GM23338 (cell line): ENCODE results near the gene VHLL. TPM values are rescaled to one million over a fixed set of nuclear protein-coding genes. Genes with fewer than 3 reads are reported as not detected.

Experiments used
- NANOG ChIP-seq: IDR thresholded peaks from 2 replicates; pipeline ENCODE4 v1.6.1; 2016; ENCODE audit warnings: antibody characterized with exemption, borderline replicate concordance
- POLR2AphosphoS5 ChIP-seq: IDR thresholded peaks from 2 replicates; pipeline ENCODE4 v1.6.1; 2016; ENCODE audit warnings: antibody characterized with exemption, low read depth
- ZNF114 ChIP-seq: fragments of 250-450 bp; sonication (Bioruptor Pico); IDR thresholded peaks from 2 replicates; pipeline ENCODE4 v1.5.0; 2020; ENCODE audit warnings: mild to moderate bottlenecking, moderate library complexity
- polyA plus RNA-seq: library from polyadenylated mRNA; unstranded; fragments of >200 nt; fragmentation: Nextera tagmentation; extraction: Ambion mirVana; gene quantifications from 2 replicates; pipeline ENCODE4 v1.2.1, GENCODE V29; 2016
- total RNA-seq: library from RNA; depleted of rRNA; stranded (reverse); fragments of >200 nt; shearing (Covaris generic); gene quantifications from 2 replicates; pipeline ENCODE4 v1.2.3, GENCODE V29; 2014
- TF ChIP-seq, protein P1 (sequence below): fragments of 250-450 bp; sonication (Bioruptor Pico); IDR thresholded peaks from 2 replicates; pipeline ENCODE4 v1.5.0; 2020; ENCODE audit warnings: mild to moderate bottlenecking, moderate library complexity
- TF ChIP-seq, protein P2 (sequence below): IDR thresholded peaks from one replicate; pipeline ENCODE4 v1.6.1; 2018; ENCODE audit warnings: antibody characterized with exemption; ENCODE audit not compliant: unreplicated experiment

Gene VHLL
- total and polyA plus RNA-seq, 2 experiments from 2014 or later: not detected

DNA sequence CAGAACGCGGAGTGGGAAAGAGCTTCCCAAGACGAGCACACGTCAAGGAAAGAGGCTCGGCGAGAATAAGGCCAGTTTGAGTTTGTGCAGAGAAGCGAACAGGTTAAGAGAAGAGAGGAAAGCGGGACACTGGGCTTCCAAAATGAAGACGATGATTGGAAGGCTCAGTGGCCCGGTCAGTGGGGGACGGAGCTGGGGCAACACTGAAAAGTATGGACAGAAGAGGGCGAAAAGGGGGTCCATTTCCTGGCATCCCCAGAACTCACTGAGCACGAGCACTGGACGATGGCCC lies 38.7 kb upstream of the VHLL start (continued):
- TF ChIP-seq, protein P1, sequence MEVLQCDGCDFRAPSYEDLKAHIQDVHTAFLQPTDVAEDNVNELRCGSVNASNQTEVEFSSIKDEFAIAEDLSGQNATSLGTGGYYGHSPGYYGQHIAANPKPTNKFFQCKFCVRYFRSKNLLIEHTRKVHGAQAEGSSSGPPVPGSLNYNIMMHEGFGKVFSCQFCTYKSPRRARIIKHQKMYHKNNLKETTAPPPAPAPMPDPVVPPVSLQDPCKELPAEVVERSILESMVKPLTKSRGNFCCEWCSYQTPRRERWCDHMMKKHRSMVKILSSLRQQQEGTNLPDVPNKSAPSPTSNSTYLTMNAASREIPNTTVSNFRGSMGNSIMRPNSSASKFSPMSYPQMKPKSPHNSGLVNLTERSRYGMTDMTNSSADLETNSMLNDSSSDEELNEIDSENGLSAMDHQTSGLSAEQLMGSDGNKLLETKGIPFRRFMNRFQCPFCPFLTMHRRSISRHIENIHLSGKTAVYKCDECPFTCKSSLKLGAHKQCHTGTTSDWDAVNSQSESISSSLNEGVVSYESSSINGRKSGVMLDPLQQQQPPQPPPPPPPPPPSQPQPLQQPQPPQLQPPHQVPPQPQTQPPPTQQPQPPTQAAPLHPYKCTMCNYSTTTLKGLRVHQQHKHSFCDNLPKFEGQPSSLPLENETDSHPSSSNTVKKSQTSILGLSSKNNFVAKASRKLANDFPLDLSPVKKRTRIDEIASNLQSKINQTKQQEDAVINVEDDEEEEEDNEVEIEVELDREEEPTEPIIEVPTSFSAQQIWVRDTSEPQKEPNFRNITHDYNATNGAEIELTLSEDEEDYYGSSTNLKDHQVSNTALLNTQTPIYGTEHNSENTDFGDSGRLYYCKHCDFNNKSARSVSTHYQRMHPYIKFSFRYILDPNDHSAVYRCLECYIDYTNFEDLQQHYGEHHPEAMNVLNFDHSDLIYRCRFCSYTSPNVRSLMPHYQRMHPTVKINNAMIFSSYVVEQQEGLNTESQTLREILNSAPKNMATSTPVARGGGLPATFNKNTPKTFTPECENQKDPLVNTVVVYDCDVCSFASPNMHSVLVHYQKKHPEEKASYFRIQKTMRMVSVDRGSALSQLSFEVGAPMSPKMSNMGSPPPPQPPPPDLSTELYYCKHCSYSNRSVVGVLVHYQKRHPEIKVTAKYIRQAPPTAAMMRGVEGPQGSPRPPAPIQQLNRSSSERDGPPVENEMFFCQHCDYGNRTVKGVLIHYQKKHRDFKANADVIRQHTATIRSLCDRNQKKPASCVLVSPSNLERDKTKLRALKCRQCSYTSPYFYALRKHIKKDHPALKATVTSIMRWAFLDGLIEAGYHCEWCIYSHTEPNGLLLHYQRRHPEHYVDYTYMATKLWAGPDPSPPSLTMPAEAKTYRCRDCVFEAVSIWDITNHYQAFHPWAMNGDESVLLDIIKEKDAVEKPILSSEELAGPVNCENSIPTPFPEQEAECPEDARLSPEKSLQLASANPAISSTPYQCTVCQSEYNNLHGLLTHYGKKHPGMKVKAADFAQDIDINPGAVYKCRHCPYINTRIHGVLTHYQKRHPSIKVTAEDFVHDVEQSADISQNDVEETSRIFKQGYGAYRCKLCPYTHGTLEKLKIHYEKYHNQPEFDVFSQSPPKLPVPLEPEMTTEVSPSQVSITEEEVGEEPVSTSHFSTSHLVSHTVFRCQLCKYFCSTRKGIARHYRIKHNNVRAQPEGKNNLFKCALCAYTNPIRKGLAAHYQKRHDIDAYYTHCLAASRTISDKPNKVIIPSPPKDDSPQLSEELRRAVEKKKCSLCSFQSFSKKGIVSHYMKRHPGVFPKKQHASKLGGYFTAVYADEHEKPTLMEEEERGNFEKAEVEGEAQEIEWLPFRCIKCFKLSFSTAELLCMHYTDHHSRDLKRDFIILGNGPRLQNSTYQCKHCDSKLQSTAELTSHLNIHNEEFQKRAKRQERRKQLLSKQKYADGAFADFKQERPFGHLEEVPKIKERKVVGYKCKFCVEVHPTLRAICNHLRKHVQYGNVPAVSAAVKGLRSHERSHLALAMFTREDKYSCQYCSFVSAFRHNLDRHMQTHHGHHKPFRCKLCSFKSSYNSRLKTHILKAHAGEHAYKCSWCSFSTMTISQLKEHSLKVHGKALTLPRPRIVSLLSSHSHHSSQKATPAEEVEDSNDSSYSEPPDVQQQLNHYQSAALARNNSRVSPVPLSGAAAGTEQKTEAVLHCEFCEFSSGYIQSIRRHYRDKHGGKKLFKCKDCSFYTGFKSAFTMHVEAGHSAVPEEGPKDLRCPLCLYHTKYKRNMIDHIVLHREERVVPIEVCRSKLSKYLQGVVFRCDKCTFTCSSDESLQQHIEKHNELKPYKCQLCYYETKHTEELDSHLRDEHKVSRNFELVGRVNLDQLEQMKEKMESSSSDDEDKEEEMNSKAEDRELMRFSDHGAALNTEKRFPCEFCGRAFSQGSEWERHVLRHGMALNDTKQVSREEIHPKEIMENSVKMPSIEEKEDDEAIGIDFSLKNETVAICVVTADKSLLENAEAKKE (CRISPR knock-in tag): no peak
- TF ChIP-seq, protein P2, sequence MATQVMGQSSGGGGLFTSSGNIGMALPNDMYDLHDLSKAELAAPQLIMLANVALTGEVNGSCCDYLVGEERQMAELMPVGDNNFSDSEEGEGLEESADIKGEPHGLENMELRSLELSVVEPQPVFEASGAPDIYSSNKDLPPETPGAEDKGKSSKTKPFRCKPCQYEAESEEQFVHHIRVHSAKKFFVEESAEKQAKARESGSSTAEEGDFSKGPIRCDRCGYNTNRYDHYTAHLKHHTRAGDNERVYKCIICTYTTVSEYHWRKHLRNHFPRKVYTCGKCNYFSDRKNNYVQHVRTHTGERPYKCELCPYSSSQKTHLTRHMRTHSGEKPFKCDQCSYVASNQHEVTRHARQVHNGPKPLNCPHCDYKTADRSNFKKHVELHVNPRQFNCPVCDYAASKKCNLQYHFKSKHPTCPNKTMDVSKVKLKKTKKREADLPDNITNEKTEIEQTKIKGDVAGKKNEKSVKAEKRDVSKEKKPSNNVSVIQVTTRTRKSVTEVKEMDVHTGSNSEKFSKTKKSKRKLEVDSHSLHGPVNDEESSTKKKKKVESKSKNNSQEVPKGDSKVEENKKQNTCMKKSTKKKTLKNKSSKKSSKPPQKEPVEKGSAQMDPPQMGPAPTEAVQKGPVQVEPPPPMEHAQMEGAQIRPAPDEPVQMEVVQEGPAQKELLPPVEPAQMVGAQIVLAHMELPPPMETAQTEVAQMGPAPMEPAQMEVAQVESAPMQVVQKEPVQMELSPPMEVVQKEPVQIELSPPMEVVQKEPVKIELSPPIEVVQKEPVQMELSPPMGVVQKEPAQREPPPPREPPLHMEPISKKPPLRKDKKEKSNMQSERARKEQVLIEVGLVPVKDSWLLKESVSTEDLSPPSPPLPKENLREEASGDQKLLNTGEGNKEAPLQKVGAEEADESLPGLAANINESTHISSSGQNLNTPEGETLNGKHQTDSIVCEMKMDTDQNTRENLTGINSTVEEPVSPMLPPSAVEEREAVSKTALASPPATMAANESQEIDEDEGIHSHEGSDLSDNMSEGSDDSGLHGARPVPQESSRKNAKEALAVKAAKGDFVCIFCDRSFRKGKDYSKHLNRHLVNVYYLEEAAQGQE: no peak
- TF ChIP-seq ZNF114 (CRISPR knock-in tag): no peak
- no peak for TF ChIP-seq POLR2AphosphoS5
- no peak for TF ChIP-seq NANOG
